ENCODE data around the gene ADAM12. TPM values are rescaled to one million over a fixed set of nuclear protein-coding genes. Genes with fewer than 3 reads are reported as not detected.

Gene ADAM12
- total RNA-seq, 4 donors from 2014 or later = 0.26 to 1.6 (median 0.47) TPM; not detected in 1

GRCh38 chr10:126163506-126163905 is 224.8 kb downstream of the ADAM12 start:
- no peak for DNase-seq (ENCODE audit: low spot score in 2 of 2)
- H3K4me3 ChIP-seq (ENCODE audit: low read depth, poor library complexity, severe bottlenecking) = no peak overlapping the region
- intact Hi-C loops (cut with DNase I; ENCODE audit: low total_unique reads) = no loop called here
- 85% methylated on average over 4 of the region's 4 CpGs for WGBS, 2 donors
- no peak for TF ChIP-seq POLR2A (IDR thresholded peaks at IDR 0.05)

- no peak for DNase-seq (ENCODE audit: low spot score in 2 of 2)
- TF ChIP-seq CTCF (IDR thresholded peaks at IDR 0.05) (no peak), POLR2A (IDR thresholded peaks at IDR 0.05) (no peak)
- WGBS, 2 donors = 68 to 71% methylated on average over 5 of the region's 5 CpGs
- H3K4me3 ChIP-seq (ENCODE audit: low read depth, poor library complexity, severe bottlenecking) = no peak overlapping the region
- intact Hi-C loops (cut with DNase I; ENCODE audit: low total_unique reads) = no loop called here
Observed at GRCh38 chr10:126161691-126162090, 226.6 kb downstream of the ADAM12 start.

- WGBS, 2 donors = 80 to 94% methylated on average over 10 of the region's 10 CpGs
- TF ChIP-seq POLR2A (IDR thresholded peaks at IDR 0.05) (no peak), CTCF (IDR thresholded peaks at IDR 0.05) (no peak)
- H3K4me3 ChIP-seq (ENCODE audit: low read depth, poor library complexity, severe bottlenecking) = no peak overlapping the region
- DNase-seq (ENCODE audit: low spot score in 2 of 2) = no peak
- intact Hi-C loops (cut with DNase I; ENCODE audit: low total_unique reads) = no loop called here
Observed at GRCh38 chr10:126160971-126161630, 227.2 kb downstream of the ADAM12 start.

GRCh38 chr10:126160571-126160970 is 227.7 kb downstream of the ADAM12 start:
- DNase-seq (ENCODE audit: low spot score in 2 of 2) = no peak
- 65 to 72% methylated on average over 5 of the region's 5 CpGs for WGBS, 2 donors
- intact Hi-C loops (cut with DNase I; ENCODE audit: low total_unique reads) = no loop called here
- TF ChIP-seq CTCF (IDR thresholded peaks at IDR 0.05) = no peak
- TF ChIP-seq POLR2A (IDR thresholded peaks at IDR 0.05) = no peak
- no peak overlapping the region for H3K4me3 ChIP-seq (ENCODE audit: low read depth, poor library complexity, severe bottlenecking)

- no peak for DNase-seq (ENCODE audit: low spot score in 2 of 2)
- TF ChIP-seq CTCF (IDR thresholded peaks at IDR 0.05) = no peak
- TF ChIP-seq POLR2A (IDR thresholded peaks at IDR 0.05) = no peak
- WGBS, 2 donors = 73 to 75% methylated on average over 20 of the region's 20 CpGs
- intact Hi-C loops (cut with DNase I; ENCODE audit: low total_unique reads) = no loop called here
- no peak overlapping the region for H3K4me3 ChIP-seq (ENCODE audit: low read depth, poor library complexity, severe bottlenecking)
Observed at GRCh38 chr10:126158133-126158892, 230.0 kb downstream of the ADAM12 start.

- WGBS, 2 donors = 73 to 76% methylated on average over 5 of the region's 5 CpGs
- TF ChIP-seq POLR2A (IDR thresholded peaks at IDR 0.05) (no peak), CTCF (IDR thresholded peaks at IDR 0.05) (no peak)
- intact Hi-C loops (cut with DNase I; ENCODE audit: low total_unique reads) = no loop called here
- no peak overlapping the region for H3K4me3 ChIP-seq (ENCODE audit: low read depth, poor library complexity, severe bottlenecking)
- DNase-seq (ENCODE audit: low spot score in 2 of 2) = no peak
Observed at GRCh38 chr10:126157189-126157588, 231.1 kb downstream of the ADAM12 start.
